ENCODE results near the gene RB1. TPM values are rescaled to one million over a fixed set of nuclear protein-coding genes. Genes with fewer than 3 reads are reported as not detected.

RB1 gene
- total and polyA plus RNA-seq, 2 donors (not counting 3 experiments of a cell fraction or from before 2014, with no cell fraction given): 8.0 to 41.2 TPM

- Histone ChIP-seq H3K79me2 (ENCODE audit: control insufficient read depth, insufficient read depth, low read length) (no peaks in the 10 kb centered on the region), H3K27ac (ENCODE audit: insufficient read depth, low read depth, low read length) (no peak overlapping the region), H3K27me3 (ENCODE audit: control insufficient read depth in 2 of 2, insufficient read depth in 2 of 2, low read length in 2 of 2) (no peaks in the 10 kb centered on the region), H3K4me1 (ENCODE audit: control insufficient read depth, extremely low read depth, insufficient read depth, low read length) (peaks cover 10% of the 10 kb centered on the region), H3K9ac (replicated peaks; ENCODE audit: extremely low read depth, insufficient read depth, low read length) (no peak overlapping the region), H2AFZ (ENCODE audit: low read depth, low read length) (no peak overlapping the region), H3K9me3 (replicated peaks; ENCODE audit: control insufficient read depth, insufficient read depth, low read length) (no peaks in the 10 kb centered on the region), H4K20me1 (replicated peaks; ENCODE audit: control insufficient read depth, extremely low read depth, insufficient read depth, low read length) (no peaks in the 10 kb centered on the region), H3K4me3 (replicated peaks in 1 of 3; ENCODE audit: insufficient read depth in 1 of 3, low read depth in 1 of 3, low read length in 3 of 3) (no peak overlapping the region), H3K36me3 (ENCODE audit: control insufficient read depth in 2 of 2, extremely low read depth in 1 of 2, insufficient read depth in 2 of 2, low read length in 2 of 2) (no peaks in the 10 kb centered on the region), H3K4me2 (ENCODE audit: insufficient read depth, low read length) (no peak overlapping the region), H3K9me1 (replicated peaks; ENCODE audit: control insufficient read depth, extremely low read depth, insufficient read depth, low read length) (no peaks in the 10 kb centered on the region)
- FAIRE-seq (no peak), DNase-seq (ENCODE audit: low read depth, low spot score) (no peak)
- POLR2A ChIA-PET: no interaction called here
- CTCF ChIA-PET: interaction anchor here (1.2 kb wide), 1 partner anchor 105 kb away, joined by 5 read pairs; no protein-coding TSS in a partner anchor
- no peak for TF ChIP-seq POLR2A (IDR thresholded peaks at IDR 0.05; ENCODE audit: low read depth, low read length)
- TF ChIP-seq, protein P1, sequence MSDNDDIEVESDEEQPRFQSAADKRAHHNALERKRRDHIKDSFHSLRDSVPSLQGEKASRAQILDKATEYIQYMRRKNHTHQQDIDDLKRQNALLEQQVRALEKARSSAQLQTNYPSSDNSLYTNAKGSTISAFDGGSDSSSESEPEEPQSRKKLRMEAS (IDR thresholded peaks at IDR 0.05; ENCODE audit: insufficient read depth, insufficient read length): no peak
- no peak for TF ChIP-seq MYC (IDR thresholded peaks at IDR 0.05; ENCODE audit: low read depth, low read length)
- no peak for TF ChIP-seq GATA2 (IDR thresholded peaks at IDR 0.05; ENCODE audit: insufficient read depth, insufficient read length, low read depth, low read length)
- TF ChIP-seq EZH2 (IDR thresholded peaks at IDR 0.05; ENCODE audit: borderline replicate concordance, low read depth, low read length, severe bottlenecking): no peak
- TF ChIP-seq, protein P2, sequence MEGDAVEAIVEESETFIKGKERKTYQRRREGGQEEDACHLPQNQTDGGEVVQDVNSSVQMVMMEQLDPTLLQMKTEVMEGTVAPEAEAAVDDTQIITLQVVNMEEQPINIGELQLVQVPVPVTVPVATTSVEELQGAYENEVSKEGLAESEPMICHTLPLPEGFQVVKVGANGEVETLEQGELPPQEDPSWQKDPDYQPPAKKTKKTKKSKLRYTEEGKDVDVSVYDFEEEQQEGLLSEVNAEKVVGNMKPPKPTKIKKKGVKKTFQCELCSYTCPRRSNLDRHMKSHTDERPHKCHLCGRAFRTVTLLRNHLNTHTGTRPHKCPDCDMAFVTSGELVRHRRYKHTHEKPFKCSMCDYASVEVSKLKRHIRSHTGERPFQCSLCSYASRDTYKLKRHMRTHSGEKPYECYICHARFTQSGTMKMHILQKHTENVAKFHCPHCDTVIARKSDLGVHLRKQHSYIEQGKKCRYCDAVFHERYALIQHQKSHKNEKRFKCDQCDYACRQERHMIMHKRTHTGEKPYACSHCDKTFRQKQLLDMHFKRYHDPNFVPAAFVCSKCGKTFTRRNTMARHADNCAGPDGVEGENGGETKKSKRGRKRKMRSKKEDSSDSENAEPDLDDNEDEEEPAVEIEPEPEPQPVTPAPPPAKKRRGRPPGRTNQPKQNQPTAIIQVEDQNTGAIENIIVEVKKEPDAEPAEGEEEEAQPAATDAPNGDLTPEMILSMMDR (IDR thresholded peaks at IDR 0.05; ENCODE audit: extremely low read depth in 1 of 2, insufficient read depth in 1 of 2, low read depth in 1 of 2, low read length in 2 of 2): no peak
- no peak for TF ChIP-seq FOS (IDR thresholded peaks at IDR 0.05; ENCODE audit: borderline replicate concordance, insufficient read depth, low read length)
- TF ChIP-seq JUN (IDR thresholded peaks at IDR 0.05; ENCODE audit: borderline replicate concordance, insufficient read depth, insufficient read length, low read depth): no peak
- no peak for TF ChIP-seq POLR2AphosphoS5 (IDR thresholded peaks at IDR 0.05; ENCODE audit: insufficient read depth, low read depth, low read length)
- BruUV-seq (replicated peaks): no TSS peak
- intact Hi-C loops (cut with micrococcal nuclease): no loop called here
- dilution Hi-C loops (cut with MboI; ENCODE audit: extremely low pct_ligation_motif_present, low sequenced_read_pairs): no loop called here
These were observed 171.7 kb downstream of the RB1 start for GRCh38 chr13:48475230-48475629.

Data from endothelial cell of umbilical vein (primary cell).